DND-41 (cell line): ENCODE data around the gene SIPA1L3.

Source experiments
- CTCF ChIP-seq: IDR thresholded peaks from 2 replicates; pipeline ENCODE4 v1.5.1; 2012; ENCODE audit warnings: borderline replicate concordance, low read length, moderate library complexity, mild to moderate bottlenecking; ENCODE audit not compliant: poor library complexity, severe bottlenecking; ENCODE audit errors: extremely low read depth
- EZH2 ChIP-seq: IDR thresholded peaks from 3 replicates; pipeline ENCODE4 v1.6.1; 2012; ENCODE audit warnings: borderline replicate concordance, low read depth, mild to moderate bottlenecking, moderate library complexity, low read length, inconsistent platforms; ENCODE audit not compliant: severe bottlenecking

- TF ChIP-seq EZH2 (no peak), CTCF (no peak)
These were observed 57.1 kb downstream of the SIPA1L3 start for GRCh38 chr19:37964109-37964508.
